Measurements from ENCODE around the gene SECISBP2. TPM values are rescaled to one million over a fixed set of nuclear protein-coding genes. Genes with fewer than 3 reads are reported as not detected.

SECISBP2 gene
- total RNA-seq, 1 donor = 32.6 TPM

- TF ChIP-seq CTCF (IDR thresholded peaks at IDR 0.05; ENCODE audit: insufficient read depth, low read length) = no peak
- DNase-seq (ENCODE audit: low read depth) = no peak
- no peak overlapping the region for H3K4me3 ChIP-seq (ENCODE audit: low read depth, low read length)
These were observed 34.8 kb downstream of the SECISBP2 start for GRCh38 chr9:89352874-89353649.

- no peak overlapping the region for H3K4me3 ChIP-seq (ENCODE audit: low read depth, low read length)
- no peak for TF ChIP-seq CTCF (IDR thresholded peaks at IDR 0.05; ENCODE audit: insufficient read depth, low read length)
- no peak for DNase-seq (ENCODE audit: low read depth)
These were observed 35.7 kb downstream of the SECISBP2 start for GRCh38 chr9:89353989-89354388.

- H3K4me3 ChIP-seq (ENCODE audit: low read depth, low read length) = no peak overlapping the region
- TF ChIP-seq CTCF (IDR thresholded peaks at IDR 0.05; ENCODE audit: insufficient read depth, low read length) = no peak
- DNase-seq (ENCODE audit: low read depth) = no peak
These were observed 36.2 kb downstream of the SECISBP2 start for GRCh38 chr9:89354471-89354870.

GRCh38 chr9:89356782-89357181, 38.5 kb downstream of the SECISBP2 start:
- TF ChIP-seq CTCF (IDR thresholded peaks at IDR 0.05; ENCODE audit: insufficient read depth, low read length) = no peak
- no peak for DNase-seq (ENCODE audit: low read depth)

GRCh38 chr9:89357331-89358197, 39.3 kb downstream of the SECISBP2 start:
- TF ChIP-seq CTCF (IDR thresholded peaks at IDR 0.05; ENCODE audit: insufficient read depth, low read length) = no peak
- no peak for DNase-seq (ENCODE audit: low read depth)
- no peak overlapping the region for H3K4me3 ChIP-seq (ENCODE audit: low read depth, low read length)

More at GRCh38 chr9:89356782-89357181, 38.5 kb downstream of the SECISBP2 start:
- H3K4me3 ChIP-seq (ENCODE audit: low read depth, low read length) = no peak overlapping the region

GRCh38 chr9:89358376-89358916, 40.1 kb downstream of the SECISBP2 start:
- no peak for DNase-seq (ENCODE audit: low read depth)
- no peak for TF ChIP-seq CTCF (IDR thresholded peaks at IDR 0.05; ENCODE audit: insufficient read depth, low read length)
- no peak overlapping the region for H3K4me3 ChIP-seq (ENCODE audit: low read depth, low read length)
